GM21447 (cell line): ENCODE measurements around the gene MACROD2.
"Not testable (repeated sequence)": the region's sequence is repeated elsewhere in the genome, so short reads cannot be mapped to it uniquely, and the experiment has no call there.

Experiments
- ATAC-seq: cut with Tn5 transposase; IDR thresholded peaks from one replicate; pipeline ENCODE4 v1.9.1; 2021; ENCODE audit not compliant: unreplicated experiment

The MACROD2 gene

GRCh38 chr20:15512916-15513315 lies 1517.6 kb downstream of the MACROD2 start:
- ATAC-seq, result no peak

DNA sequence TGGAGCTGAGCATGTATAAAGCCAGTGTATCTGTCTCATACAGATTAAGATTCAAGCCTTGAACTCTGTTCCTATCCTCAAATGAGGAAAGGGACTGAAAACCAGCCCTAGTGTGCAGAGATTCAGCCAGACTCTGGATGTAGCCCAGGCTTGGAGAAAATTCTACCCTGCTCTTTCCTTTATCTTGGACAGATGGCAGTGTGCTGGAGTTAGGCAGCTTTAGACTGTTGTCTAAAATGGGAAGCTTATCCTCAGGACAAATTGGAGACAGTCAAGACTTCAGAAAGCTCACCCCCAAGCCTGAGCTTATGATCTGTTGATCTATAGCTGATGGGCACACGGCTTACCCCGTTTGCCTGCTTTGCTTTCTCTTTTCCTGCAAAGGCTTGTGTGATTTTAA lies 1520.4 kb downstream of the MACROD2 start:
- no peak for ATAC-seq

DNA sequence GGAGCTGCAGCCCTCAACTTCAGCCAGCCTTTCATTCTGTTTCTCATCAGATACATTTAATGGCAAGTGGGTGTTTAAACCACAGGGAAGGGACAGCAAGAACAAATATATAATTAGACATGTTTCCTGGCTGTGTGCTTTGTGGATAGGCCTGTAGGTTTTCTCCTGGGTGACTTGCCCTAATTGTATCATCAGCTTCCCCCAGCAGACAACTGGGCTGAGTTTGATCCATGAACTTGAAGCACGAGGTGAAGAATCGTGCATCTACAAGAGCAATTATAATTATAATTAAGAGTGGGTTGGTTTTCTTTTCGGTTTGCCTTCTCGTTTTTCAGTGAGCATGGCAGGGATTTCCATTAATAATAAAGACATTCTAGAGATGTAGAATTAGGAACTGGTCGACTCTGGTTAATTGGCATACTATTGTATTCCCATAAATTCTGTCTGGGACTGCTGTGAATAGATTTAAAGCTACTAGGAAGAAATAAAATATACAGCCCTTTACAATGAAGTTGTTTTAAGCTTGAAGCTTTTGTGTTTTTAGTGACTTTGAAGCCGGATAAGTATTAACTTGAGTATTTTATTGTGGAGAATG lies 1525.7 kb downstream of the MACROD2 start:
- no peak for ATAC-seq

DNA sequence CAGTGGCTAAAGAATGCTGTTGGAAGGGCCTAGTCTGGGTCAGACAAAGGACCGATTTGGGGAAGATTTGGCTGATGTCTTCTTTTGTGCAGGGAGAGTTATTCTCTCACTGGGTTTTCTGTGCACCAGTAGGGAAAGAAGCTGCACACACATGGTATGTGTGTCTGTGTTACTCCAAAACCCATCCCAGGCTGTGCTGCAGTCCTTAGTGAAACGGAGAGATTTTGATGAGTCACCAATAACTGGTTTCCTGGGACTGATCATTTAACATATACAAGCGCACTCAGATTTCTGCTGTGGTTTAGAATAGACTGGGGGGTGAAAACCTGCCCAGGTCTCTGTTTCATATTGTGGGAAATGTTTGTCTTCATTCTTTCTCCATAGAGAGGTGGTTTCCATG lies 1528.1 kb downstream of the MACROD2 start:
- no peak for ATAC-seq

DNA sequence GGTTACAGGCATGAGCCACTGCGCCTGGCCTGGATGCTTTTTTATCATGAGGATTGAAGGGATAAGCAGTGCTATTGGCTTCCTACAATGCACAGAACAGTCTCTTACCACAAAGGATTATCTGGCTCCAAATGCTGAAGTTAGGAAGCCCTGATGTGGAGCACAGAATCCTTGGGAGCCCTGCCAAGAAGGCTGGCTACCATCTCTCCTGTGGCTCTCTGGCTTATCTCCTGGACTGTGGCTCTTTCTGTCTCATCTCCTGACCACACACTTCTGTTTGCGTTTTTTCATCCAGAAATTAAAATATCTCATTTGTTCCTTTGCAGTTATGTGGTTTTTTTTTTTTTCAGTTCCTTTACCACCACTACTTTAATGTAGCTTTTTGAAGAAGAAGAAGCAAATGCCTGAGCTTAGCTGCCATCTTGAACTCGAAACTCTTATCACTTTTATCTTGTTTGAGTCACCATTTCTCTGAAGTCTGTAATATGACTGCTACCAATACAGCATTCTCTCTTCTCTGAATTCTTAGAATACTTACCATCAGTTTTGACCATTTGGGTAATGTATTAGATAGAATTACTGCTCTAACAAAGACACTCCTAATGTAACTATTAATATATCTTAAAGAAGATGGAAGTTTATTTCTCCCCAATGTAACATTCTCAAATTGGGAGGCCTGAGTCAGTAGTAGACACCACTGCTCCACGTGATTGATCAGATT lies 1533.2 kb downstream of the MACROD2 start:
- ATAC-seq, result no peak

DNA sequence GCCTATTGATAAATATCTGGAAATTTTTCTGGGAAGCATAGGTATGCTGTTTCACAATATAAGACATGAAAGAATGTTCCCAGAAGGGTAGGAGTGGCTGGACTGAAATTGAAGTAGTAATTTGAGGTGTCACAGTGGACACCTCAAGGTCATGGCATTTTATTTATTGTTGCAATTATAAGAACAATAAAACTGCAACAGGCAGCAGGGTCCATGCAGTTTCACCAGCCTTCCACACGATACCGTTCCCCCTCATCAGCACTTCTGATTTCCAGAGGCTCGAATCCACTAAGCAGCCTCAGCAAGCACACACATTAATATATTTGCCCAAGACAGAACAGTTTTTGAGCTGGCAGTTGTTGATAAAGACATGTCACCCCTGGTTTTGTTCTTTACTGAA lies 1540.5 kb downstream of the MACROD2 start:
- no peak for ATAC-seq

- not testable (repeated sequence) for ATAC-seq
These were observed 1541.9 kb downstream of the MACROD2 start for GRCh38 chr20:15537200-15537599.

GRCh38 chr20:15542655-15543054 lies 1547.3 kb downstream of the MACROD2 start:
- ATAC-seq, result no peak

DNA sequence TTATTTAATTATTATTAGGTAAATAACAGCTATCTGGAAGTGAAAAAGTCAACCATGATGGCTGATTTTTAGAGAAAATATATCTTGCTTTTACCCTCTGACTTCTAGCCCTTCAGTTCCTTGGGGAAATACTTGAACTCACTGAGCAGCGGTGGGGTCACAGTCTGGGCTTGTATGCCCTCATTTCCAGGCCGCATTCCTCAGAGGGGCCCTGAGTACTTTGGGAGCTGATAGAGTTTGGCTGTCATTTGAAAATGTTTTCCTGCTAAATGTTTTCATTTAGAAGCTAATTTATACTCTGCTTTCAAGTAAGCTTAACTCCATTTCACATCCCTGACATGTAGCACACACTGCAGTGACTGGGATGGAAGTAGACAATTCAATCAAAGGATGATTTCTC lies 1549.4 kb downstream of the MACROD2 start:
- ATAC-seq, result no peak

- no peak for ATAC-seq
These were observed 1551.3 kb downstream of the MACROD2 start for GRCh38 chr20:15546525-15547023.

GRCh38 chr20:15547119-15547518 lies 1551.8 kb downstream of the MACROD2 start:
- ATAC-seq, result no peak

- no peak for ATAC-seq
These were observed 1555.0 kb downstream of the MACROD2 start for GRCh38 chr20:15550116-15550870.

- no peak for ATAC-seq
These were observed 1560.6 kb downstream of the MACROD2 start for GRCh38 chr20:15555913-15556312.

- no peak for ATAC-seq
These were observed 1561.6 kb downstream of the MACROD2 start for GRCh38 chr20:15556869-15557268.

GRCh38 chr20:15561070-15561569 lies 1565.8 kb downstream of the MACROD2 start:
- ATAC-seq, result no peak

DNA sequence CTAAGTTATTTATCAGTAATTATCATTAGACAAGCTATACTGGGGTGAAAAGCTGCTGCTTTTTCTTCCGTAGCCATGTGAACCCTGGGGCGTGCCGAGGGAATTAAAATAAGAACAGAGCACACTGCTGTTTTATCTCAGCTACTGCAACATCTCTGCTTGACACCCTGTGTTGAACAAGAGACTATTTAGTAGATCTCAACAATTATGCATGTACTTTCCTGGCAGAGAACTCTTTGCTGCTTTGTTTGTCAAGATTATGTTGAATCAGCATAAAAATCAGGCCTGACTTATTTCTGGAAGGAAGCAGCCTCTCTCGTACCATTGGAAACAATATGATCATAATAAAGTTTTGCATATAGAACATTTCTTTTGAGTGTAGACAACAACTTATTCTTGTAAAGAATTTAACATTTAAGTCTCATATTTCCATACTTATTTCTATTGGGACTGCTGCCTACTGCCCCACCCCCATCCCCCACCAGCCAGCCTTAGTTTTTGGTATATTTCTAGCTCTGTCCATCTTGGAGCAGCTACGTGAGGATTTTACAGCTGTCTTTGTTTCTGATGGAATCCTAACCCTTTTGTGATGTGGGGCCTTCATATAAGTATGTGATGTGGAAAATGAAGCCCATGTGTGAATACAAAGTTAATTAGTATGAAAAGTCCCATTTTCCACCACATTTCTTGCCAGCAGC lies 1566.5 kb downstream of the MACROD2 start:
- ATAC-seq, result no peak

DNA sequence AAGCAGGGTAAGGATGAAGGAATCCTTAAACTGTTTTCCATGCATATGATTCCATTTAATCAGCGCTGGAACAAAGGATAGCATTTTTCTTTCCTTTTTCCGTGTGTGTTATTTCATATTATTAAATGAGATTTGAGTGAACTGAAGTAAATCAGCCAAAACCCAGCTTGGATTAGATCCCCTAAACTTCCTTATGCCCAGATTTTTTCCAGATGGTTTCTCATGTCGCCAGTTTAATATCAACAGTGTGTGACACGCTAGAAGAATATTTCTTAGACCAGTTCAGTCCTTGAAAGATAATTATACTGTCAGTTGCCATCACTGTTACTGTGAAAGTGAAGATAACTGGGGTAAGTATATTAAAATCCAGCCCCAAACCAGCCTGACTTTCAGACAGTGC lies 1568.5 kb downstream of the MACROD2 start:
- ATAC-seq, result no peak

DNA sequence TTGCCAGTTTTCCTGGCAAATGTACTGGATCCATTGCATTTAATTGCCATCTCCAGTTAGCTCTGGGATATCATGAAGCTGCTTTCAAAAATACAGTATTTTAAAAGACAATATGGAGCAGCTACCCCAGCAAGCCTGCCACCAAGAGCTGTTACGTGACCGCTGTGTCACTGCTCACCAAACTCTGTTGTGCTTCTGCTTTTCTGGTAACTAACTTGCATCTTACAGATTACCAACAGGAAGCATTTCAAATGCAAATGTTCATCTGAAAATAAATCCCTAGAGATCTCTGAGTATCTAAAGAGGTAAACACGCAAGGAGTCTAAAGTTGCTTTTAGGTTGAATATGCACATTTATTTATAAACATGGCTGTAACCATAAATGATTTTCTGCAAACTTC lies 1569.7 kb downstream of the MACROD2 start:
- ATAC-seq, result peak; percentile 87

DNA sequence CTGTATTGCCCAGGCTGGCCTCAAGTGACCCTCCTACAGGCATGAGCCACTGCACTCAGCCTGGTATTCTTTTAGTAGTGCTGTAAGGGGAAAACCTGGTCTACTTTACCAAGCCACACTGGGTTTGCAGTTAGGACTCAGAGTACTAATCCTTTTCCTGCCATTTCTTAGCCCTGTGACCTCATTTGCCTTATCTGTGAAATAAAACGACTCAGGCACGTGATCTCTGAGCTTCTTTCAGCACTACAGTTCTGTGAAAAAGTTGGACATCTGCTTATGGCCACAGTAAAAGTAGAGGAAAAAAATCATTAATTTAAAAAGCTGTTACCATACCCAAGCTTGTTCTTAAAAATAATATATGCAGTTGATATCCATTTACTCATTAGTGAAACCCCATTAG lies 1570.5 kb downstream of the MACROD2 start:
- no peak for ATAC-seq

DNA sequence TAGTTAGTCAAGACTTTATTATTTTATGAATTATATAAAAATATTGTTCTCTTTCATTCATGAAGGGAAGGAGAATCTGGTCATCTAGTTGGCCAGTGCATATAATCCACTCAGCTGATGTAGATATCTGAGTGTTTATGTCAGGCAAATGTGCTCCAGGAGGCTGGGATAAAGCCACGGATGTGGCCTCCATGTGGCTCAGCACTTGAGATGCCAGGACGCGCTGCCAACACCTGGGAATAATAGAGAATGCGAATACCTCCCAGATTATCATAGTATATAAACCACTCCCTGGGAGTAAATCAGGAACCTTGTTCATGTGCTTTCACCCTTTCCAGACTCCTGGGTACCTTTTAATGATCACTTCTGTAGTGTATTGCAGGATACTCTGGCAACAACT lies 1571.9 kb downstream of the MACROD2 start:
- no peak for ATAC-seq

GRCh38 chr20:15570156-15570555 lies 1574.8 kb downstream of the MACROD2 start:
- ATAC-seq, result no peak
